HCT116 (cell line): ENCODE results near the gene MRPS27.

ENCODE experiments used
- ATF3 ChIP-seq: IDR thresholded peaks from 2 replicates; pipeline ENCODE4 v1.6.1; 2012
- CEBPB ChIP-seq: IDR thresholded peaks from 2 replicates; pipeline ENCODE4 v1.6.1; 2012; ENCODE audit warnings: low read depth
- CTCF ChIP-seq, 3 experiments: fragments of 200-600 bp in 1 of 3; sonication (generic) in 1 of 3; IDR thresholded peaks in 2 of 3; conservative IDR thresholded peaks in 1 of 3; 2 replicates each; pipeline ENCODE4 v1.5.1; 2012 to 2017; ENCODE audit warnings: low read depth in 2 of 3, low read length in 2 of 3, antibody characterized with exemption in 1 of 3, borderline replicate concordance in 1 of 3, control low read depth in 1 of 3, mild to moderate bottlenecking in 1 of 3, mixed read lengths in 1 of 3, mixed run types in 1 of 3, moderate library complexity in 1 of 3; ENCODE audit not compliant: insufficient read depth in 1 of 3
- ELF1 ChIP-seq: IDR thresholded peaks from 2 replicates; pipeline ENCODE4 v1.6.1; 2012; ENCODE audit warnings: low read depth, borderline replicate concordance
- EZH2 ChIP-seq: fragments of 200-600 bp; sonication (generic); IDR thresholded peaks from 2 replicates; pipeline ENCODE4 v1.6.1; 2017; ENCODE audit warnings: antibody characterized with exemption, mixed run types
- JUND ChIP-seq: IDR thresholded peaks from 2 replicates; pipeline ENCODE4 v1.6.1; 2012
- MAX ChIP-seq: IDR thresholded peaks from 2 replicates; pipeline ENCODE4 v1.6.1; 2012
- POLR2A ChIP-seq: IDR thresholded peaks from 2 replicates; pipeline ENCODE4 v1.7.0; 2011; ENCODE audit warnings: borderline replicate concordance; ENCODE audit not compliant: insufficient read depth, insufficient read length; ENCODE audit errors: extremely low read depth
- POLR2AphosphoS5 ChIP-seq: IDR thresholded peaks from 2 replicates; pipeline ENCODE4 v1.6.1; 2011; ENCODE audit warnings: mild to moderate bottlenecking, low read depth, low read length, moderate library complexity
- YY1 ChIP-seq: IDR thresholded peaks from 2 replicates; pipeline ENCODE4 v1.6.1; 2011; ENCODE audit warnings: low read length, low read depth, moderate library complexity, mild to moderate bottlenecking; ENCODE audit not compliant: insufficient replicate concordance; ENCODE audit errors: extremely low read depth
- ZFX ChIP-seq: fragments of 450-650 bp; IDR thresholded peaks from 2 replicates; pipeline ENCODE4 v1.6.1; 2017
- ZNF274 ChIP-seq: fragments of 200-500 bp; sonication (Bioruptor generic); IDR thresholded peaks from 2 replicates; pipeline ENCODE4 v1.6.1; 2014; ENCODE audit warnings: mild to moderate bottlenecking, low read depth, low read length, inconsistent platforms

- TF ChIP-seq CTCF (IDR thresholded peaks at IDR 0.05 in 2 of 3, conservative IDR thresholded peaks at IDR 0.05 in 1 of 3; ENCODE audit: borderline replicate concordance in 1 of 3, insufficient read depth in 1 of 3, low read depth in 2 of 3, low read length in 2 of 3) = no peak
- TF ChIP-seq ZNF274 = no peak
- TF ChIP-seq YY1 = no peak
- no peak for TF ChIP-seq ATF3
- no peak for TF ChIP-seq MAX
- TF ChIP-seq JUND = no peak
- TF ChIP-seq EZH2 = no peak
- TF ChIP-seq POLR2A = no peak
- no peak for TF ChIP-seq POLR2AphosphoS5
- TF ChIP-seq ELF1 = no peak
- TF ChIP-seq ZFX = no peak
- TF ChIP-seq CEBPB = no peak
Measured at GRCh38 chr5:72237415-72237814, 82.6 kb downstream of the MRPS27 start.
